NCI-H1417 (cell line): ENCODE measurements around the gene CYTH1.

Experiments
- DNase-seq, 3 experiments: peaks; one replicate each; lab custom pipeline; 2025; lab: John Stamatoyannopoulos, UW

The CYTH1 gene

GRCh38 chr17:78734793-78735641, 47.1 kb downstream of the CYTH1 start:
- no peak for DNase-seq

- DNase-seq, result no peak
Observed at GRCh38 chr17:78732354-78732753, 49.7 kb downstream of the CYTH1 start.

- DNase-seq, result no peak
Observed at GRCh38 chr17:78731904-78732303, 50.2 kb downstream of the CYTH1 start.

GRCh38 chr17:78729641-78730040, 52.4 kb downstream of the CYTH1 start:
- peak in 1 of 3 experiments; percentile 48 for DNase-seq

- no peak for DNase-seq
Observed at GRCh38 chr17:78728495-78728894, 53.6 kb downstream of the CYTH1 start.

- DNase-seq, result no peak
Observed at GRCh38 chr17:78727476-78728229, 54.4 kb downstream of the CYTH1 start.

GRCh38 chr17:78727057-78727456, 55.0 kb downstream of the CYTH1 start:
- no peak for DNase-seq

- DNase-seq, result peak in 1 of 3 experiments; percentile 44
Observed at GRCh38 chr17:78726513-78726912, 55.6 kb downstream of the CYTH1 start.

- no peak for DNase-seq
Observed at GRCh38 chr17:78725448-78726021, 56.5 kb downstream of the CYTH1 start.

GRCh38 chr17:78724999-78725398, 57.1 kb downstream of the CYTH1 start:
- no peak for DNase-seq

GRCh38 chr17:78724544-78724943, 57.5 kb downstream of the CYTH1 start:
- peak in 2 of 3 experiments; percentile 13 to 18 for DNase-seq

- peak in 1 of 3 experiments; percentile 14 for DNase-seq
Observed at GRCh38 chr17:78723957-78724356, 58.1 kb downstream of the CYTH1 start.

- peak; percentile 47 to 84 (median 75) for DNase-seq
Observed at GRCh38 chr17:78723001-78723796, 58.9 kb downstream of the CYTH1 start.

GRCh38 chr17:78722246-78722761, 59.8 kb downstream of the CYTH1 start:
- peak in 2 of 3 experiments; percentile 20 to 67 for DNase-seq

- DNase-seq, result no peak
Observed at GRCh38 chr17:78719630-78720298, 62.3 kb downstream of the CYTH1 start.

GRCh38 chr17:78718575-78719208, 63.4 kb downstream of the CYTH1 start:
- DNase-seq, result no peak

- peak; percentile 50 to 88 (median 70) for DNase-seq
Observed at GRCh38 chr17:78717431-78717980, 64.6 kb downstream of the CYTH1 start.

- DNase-seq, result peak; percentile 50 to 90 (median 81)
Observed at GRCh38 chr17:78716814-78717393, 65.2 kb downstream of the CYTH1 start.

- no peak for DNase-seq
Observed at GRCh38 chr17:78716292-78716691, 65.8 kb downstream of the CYTH1 start.

- peak in 1 of 3 experiments; percentile 14 for DNase-seq
Observed at GRCh38 chr17:78715876-78716275, 66.2 kb downstream of the CYTH1 start.
